Esophagus squamous epithelium (tissue), 5 donors: ENCODE data around the gene UNC13D. TPM values are rescaled to one million over a fixed set of nuclear protein-coding genes. Genes with fewer than 3 reads are reported as not detected.
A peak's percentile ranks its signal among the peaks of the same experiment; 100 is the strongest.

Experiments used
- DNase-seq: peaks from one replicate; lab custom pipeline; 2025; lab: John Stamatoyannopoulos, UW
- H3K27ac ChIP-seq, 4 donors: fragments of 200-600 bp; sonication (generic); one replicate each; pipeline ENCODE4 v1.5.1; 2016 to 2019; ENCODE audit warnings: mild to moderate bottlenecking in 1 of 4
- H3K27me3 ChIP-seq, 4 donors: fragments of 200-600 bp; sonication (generic); 1 replicate in 3 of 4; 2 replicates in 1 of 4; pipeline versions ENCODE4 v1.5.1 to v1.6.0; 2017 to 2021; ENCODE audit warnings: antibody characterized with exemption in 1 of 4
- H3K36me3 ChIP-seq, 3 donors: fragments of 200-600 bp; sonication (generic); one replicate each; pipeline ENCODE4 v1.5.1; 2016 to 2019
- H3K4me1 ChIP-seq, 3 donors: fragments of 200-600 bp; sonication (generic); one replicate each; pipeline ENCODE4 v1.5.1; 2017 to 2019
- H3K4me3 ChIP-seq, 4 donors: fragments of 200-600 bp; sonication (generic); 1 replicate in 3 of 4; 2 replicates in 1 of 4; pipeline ENCODE4 v1.5.1; 2016 to 2019; ENCODE audit warnings: mild to moderate bottlenecking in 2 of 4, moderate library complexity in 1 of 4
- H3K9me3 ChIP-seq, 3 donors: fragments of 200-600 bp; sonication (generic); one replicate each; pipeline ENCODE4 v1.5.1; 2016 to 2019
- CTCF ChIP-seq, 6 experiments: fragments of 450-650 bp in 4 of 6; fragments of 200-600 bp in 2 of 6; sonication (generic) in 2 of 6; IDR thresholded peaks; one replicate each; pipeline ENCODE4 v1.5.1; 2016 to 2019; ENCODE audit warnings: antibody characterized with exemption in 6 of 6, mild to moderate bottlenecking in 4 of 6, moderate library complexity in 4 of 6
- POLR2A ChIP-seq, 4 donors: fragments of 450-650 bp; IDR thresholded peaks; one replicate each; pipeline ENCODE4 v1.6.1; 2017; ENCODE audit warnings: antibody characterized with exemption in 4 of 4, mild to moderate bottlenecking in 4 of 4, moderate library complexity in 3 of 4
- WGBS, 2 donors: methylation state at CpG; one replicate each; pipeline ENCODE4 v1.1.5; 2018; 5-methylcytosine and 5-hydroxymethylcytosine counted together
- intact Hi-C: fragments of 100-400 bp; cut with DNase I; formaldehyde crosslinking; loops from one replicate; pipeline ENCODE4 v1.15.0; 2022
- total RNA-seq, 4 donors: library from RNA; depleted of rRNA; stranded (reverse); fragments of >200 nt; gene quantifications; one replicate each; pipeline ENCODE4 v1.1.0, GENCODE V29; 2016
- donor health status: DM: yes; HTN: yes; CAD: no.

UNC13D gene
- total RNA-seq, 4 donors from 2014 or later: 16.5 to 21.5 (median 16.9) TPM

DNA sequence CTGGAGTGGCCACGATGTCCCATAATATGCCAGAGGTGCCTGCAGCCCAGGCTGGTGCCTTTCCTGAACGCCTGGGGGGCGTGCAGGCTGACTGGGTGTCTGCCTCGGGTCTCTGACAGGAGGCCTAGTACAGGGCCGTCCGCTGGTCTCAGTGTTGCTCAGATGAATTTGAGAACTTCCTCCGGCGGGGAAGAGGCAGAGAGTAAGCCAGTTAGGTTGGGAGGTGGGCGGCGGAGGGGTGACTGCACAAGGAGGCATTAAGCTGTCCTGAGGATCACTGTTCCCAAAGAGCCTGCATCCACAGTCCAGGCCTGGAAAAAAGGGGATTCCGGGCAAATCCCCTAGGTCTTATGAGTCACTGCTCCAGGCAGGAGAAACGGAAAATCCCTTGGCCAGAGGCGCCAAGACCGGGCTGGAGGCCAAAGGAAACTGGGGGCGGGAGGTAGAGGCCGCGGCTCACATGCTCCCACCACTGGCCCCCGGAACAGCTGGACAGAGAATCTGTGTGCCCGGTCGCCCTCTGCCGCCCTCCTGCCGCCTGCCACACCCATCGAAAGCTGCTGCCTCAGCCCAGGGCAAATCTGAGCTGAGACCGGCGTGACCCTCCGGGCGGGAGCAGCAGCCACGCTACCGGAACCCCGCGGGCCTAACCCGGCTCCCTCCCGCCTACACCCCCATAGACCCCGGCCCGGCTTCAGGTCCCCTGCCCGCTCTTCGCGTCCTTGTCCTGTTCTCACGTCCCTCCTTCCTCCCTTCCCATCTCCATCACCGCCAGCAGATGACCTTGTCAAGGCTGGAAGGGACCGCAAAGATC is 32.9 kb upstream of the UNC13D start:
- peak overlapping the region; percentile 93 to 98 (median 96) for H3K27ac ChIP-seq
- H3K36me3 ChIP-seq: peaks cover 8 to 21% (median 13%) of the 10 kb centered on the region in 3 donors
- TF ChIP-seq POLR2A (IDR thresholded peaks at IDR 0.05): peak in 2 of 4 donors; percentile 4 to 21
- TF ChIP-seq CTCF (IDR thresholded peaks at IDR 0.05): no peak
- intact Hi-C loops: no loop called here
- H3K4me3 ChIP-seq: peak overlapping the region; percentile 58 to 86 (median 74)
- H3K9me3 ChIP-seq: no peaks in the 10 kb centered on the region
- DNase-seq: no peak
- 1% methylated on average over 14 to 29 of the region's 41 CpGs for WGBS, 2 donors
- no peaks in the 10 kb centered on the region for H3K27me3 ChIP-seq
- peaks cover 60 to 94% (median 60%) of the 10 kb centered on the region in 3 donors for H3K4me1 ChIP-seq

GRCh38 chr17:75876190-75876937 is 32.2 kb upstream of the UNC13D start:
- peak overlapping the region; percentile 93 to 98 (median 96) for H3K27ac ChIP-seq
- DNase-seq: no peak
- peaks cover 54 to 94% (median 60%) of the 10 kb centered on the region in 3 donors for H3K4me1 ChIP-seq
- intact Hi-C loops: no loop called here
- 0% methylated on average over 1 to 4 of the region's 26 CpGs for WGBS, 2 donors
- peak overlapping the region; percentile 58 to 86 (median 74) for H3K4me3 ChIP-seq
- no peaks in the 10 kb centered on the region for H3K27me3 ChIP-seq
- H3K9me3 ChIP-seq: no peaks in the 10 kb centered on the region
- peak in 1 of 4 donors; percentile 58 for TF ChIP-seq POLR2A (IDR thresholded peaks at IDR 0.05)
- TF ChIP-seq CTCF (IDR thresholded peaks at IDR 0.05): peak in 2 of 6 experiments; percentile 19 to 29
- peaks cover 8 to 21% (median 13%) of the 10 kb centered on the region in 3 donors for H3K36me3 ChIP-seq

- H3K4me3 ChIP-seq: peak overlapping the region in 3 of 4 donors; percentile 67 to 86 (median 82)
- no peaks in the 10 kb centered on the region for H3K27me3 ChIP-seq
- 0% methylated on average over 1 of the region's 5 CpGs; no CpG with 5 or more reads in 1 of the 2 donors for WGBS, 2 donors
- H3K36me3 ChIP-seq: peaks cover 8 to 21% (median 13%) of the 10 kb centered on the region in 3 donors
- H3K9me3 ChIP-seq: no peaks in the 10 kb centered on the region
- H3K4me1 ChIP-seq: peaks cover 54 to 94% (median 59%) of the 10 kb centered on the region in 3 donors
- TF ChIP-seq CTCF (IDR thresholded peaks at IDR 0.05): no peak
- TF ChIP-seq POLR2A (IDR thresholded peaks at IDR 0.05): no peak
- DNase-seq: no peak
- peak overlapping the region; percentile 93 to 98 (median 96) for H3K27ac ChIP-seq
- intact Hi-C loops: no loop called here
Measured at GRCh38 chr17:75875940-75876189, 31.7 kb upstream of the UNC13D start.

GRCh38 chr17:75875182-75875939 is 31.2 kb upstream of the UNC13D start:
- H3K4me1 ChIP-seq: peaks cover 54 to 94% (median 63%) of the 10 kb centered on the region in 3 donors
- DNase-seq: no peak
- TF ChIP-seq POLR2A (IDR thresholded peaks at IDR 0.05): no peak
- TF ChIP-seq CTCF (IDR thresholded peaks at IDR 0.05): no peak
- intact Hi-C loops: no loop called here
- H3K27me3 ChIP-seq: no peaks in the 10 kb centered on the region
- H3K4me3 ChIP-seq: peak overlapping the region in 3 of 4 donors; percentile 67 to 86 (median 82)
- peak overlapping the region; percentile 93 to 98 (median 96) for H3K27ac ChIP-seq
- H3K9me3 ChIP-seq: no peaks in the 10 kb centered on the region
- 25 to 35% methylated on average over 5 to 7 of the region's 18 CpGs for WGBS, 2 donors
- peaks cover 8 to 21% (median 13%) of the 10 kb centered on the region in 3 donors for H3K36me3 ChIP-seq
